ENCODE results near the gene IFT172. TPM values are rescaled to one million over a fixed set of nuclear protein-coding genes. Genes with fewer than 3 reads are reported as not detected.
A peak's percentile ranks its signal among the peaks of the same experiment; 100 is the strongest.

Gene IFT172
- total and polyA plus RNA-seq, 2 of the 4 experiments (the other 2 are of a cell fraction), result 18.8 to 25.5 TPM

GRCh38 chr2:27489118-27489497 is 435 bp downstream of the IFT172 start:
- Histone ChIP-seq H2BK15ac (ENCODE audit: low read depth, low read length) (no peak overlapping the region), H2BK120ac (ENCODE audit: low read depth, low read length) (no peak overlapping the region), H3K4me2 (ENCODE audit: low read depth, low read length) (peak overlapping the region; percentile 85), H3K4me3 (ENCODE audit: insufficient read depth, low read depth, low read length) (peak overlapping the region; percentile 54), H3K27me3 (ENCODE audit: control insufficient read depth, insufficient read depth, low read length) (no peaks in the 10 kb centered on the region), H3K56ac (ENCODE audit: extremely low read depth, insufficient read depth, low read length) (peak overlapping the region; percentile 19; the same call in 1 of the 2 replicates), H3K9ac (ENCODE audit: low read depth, low read length) (peak overlapping the region; percentile 59), H4K8ac (ENCODE audit: low read depth in 2 of 2, low read length in 2 of 2) (peak overlapping the region; percentile 56 to 90; a peak in 3 of 4 replicates), H2BK20ac (ENCODE audit: low read depth, low read length) (no peak overlapping the region), H3K36me3 (ENCODE audit: control insufficient read depth, insufficient read depth, low read length) (peaks cover 5% of the 10 kb centered on the region; the same call in 1 of the 2 replicates), H3K9me1 (ENCODE audit: insufficient read depth, low read length) (peaks cover 10% of the 10 kb centered on the region; the same call in 1 of the 2 replicates), H2BK5ac (ENCODE audit: low read depth, low read length, poor library complexity, severe bottlenecking) (peak overlapping the region; percentile 9), H3K14ac (replicated peaks; ENCODE audit: low read depth, low read length) (peak overlapping the region; percentile 23), H3K27ac (ENCODE audit: insufficient read depth, low read length) (peak overlapping the region; percentile 18; the same call in 1 of the 2 replicates), H2AK9ac (replicated peaks; ENCODE audit: low read depth, low read length, poor library complexity) (peak overlapping the region; percentile 3), H3K18ac (ENCODE audit: low read depth, low read length) (no peak overlapping the region), H4K91ac (ENCODE audit: insufficient read depth, low read depth, low read length) (no peak overlapping the region), H4K5ac (ENCODE audit: low read depth, low read length) (peak overlapping the region; percentile 9), H2AK5ac (ENCODE audit: low read depth, low read length) (0 out of 2 replicates have a peak overlapping the region, but pooled peaks have one; percentile 10), H3K9me3 (ENCODE audit: control insufficient read depth, insufficient read depth, low read length) (no peaks in the 10 kb centered on the region), H3K4ac (ENCODE audit: low read depth, low read length) (peak overlapping the region; percentile 57), H4K20me1 (ENCODE audit: insufficient read depth, low read length) (no peaks in the 10 kb centered on the region), H3K79me1 (ENCODE audit: low read depth in 1 of 2, low read length in 2 of 2) (peaks cover 6 to 12% of the 10 kb centered on the region in 2 experiments; a peak in 3 of 4 replicates), H3K23ac (ENCODE audit: low read depth, low read length) (peak overlapping the region; percentile 56; the same call in 1 of the 2 replicates), H2AFZ (replicated peaks; ENCODE audit: low read length, poor library complexity) (peak overlapping the region; percentile 86), H3K4me1 (ENCODE audit: control insufficient read depth, insufficient read depth, low read length) (peaks cover 1% of the 10 kb centered on the region)
- peak; percentile 21 for DNase-seq
- ChIA-PET CTCF (no interaction called here), POLR2A (ENCODE audit: unreplicated experiment) (no interaction called here)
- in situ Hi-C loops (cut with MboI; ENCODE audit: low sequenced_read_pairs) (no loop called here), intact Hi-C loops (cut with micrococcal nuclease) (loop anchor here (2.0 to 5.0 kb wide), 2 partner anchors 118 to 140 kb away; partner anchors contain the start of genes CCDC121 and GPN1), dilution Hi-C loops (cut with HindIII; ENCODE audit: low sequenced_read_pairs, unreplicated experiment) (no loop called here)
- ATAC-seq (ENCODE audit: low read depth), result peak; percentile 15
- TF ChIP-seq CHD1 (IDR thresholded peaks at IDR 0.05; ENCODE audit: low read depth, low read length), result no peak
- TF ChIP-seq RAD21 (IDR thresholded peaks at IDR 0.05; ENCODE audit: low read length), result peak; percentile 9; the same call in 1 of the 2 replicates
- WGBS, 2 experiments (ENCODE audit: extremely low coverage in 2 of 2, insufficient read length in 1 of 2), result no CpG with 5 or more reads among the region's 11 CpGs
- BruUV-seq (replicated peaks), result no TSS peak
